Omental fat pad (tissue), 4 donors: ENCODE data around the gene SYCE3. TPM values are rescaled to one million over a fixed set of nuclear protein-coding genes. Genes with fewer than 3 reads are reported as not detected.

ENCODE experiments used
- ATAC-seq: fragments of 150-250 bp; one replicate; pipeline ENCODE4 v1.9.1; 2016; ENCODE audit warnings: mild to moderate bottlenecking, moderate library complexity; ENCODE audit not compliant: low FRiP score
- DNase-seq: peaks from one replicate; pipeline ENCODE4 v3.0.0-alpha.2; 2019; ENCODE audit warnings: low spot score
- total RNA-seq, 4 donors: library from RNA; depleted of rRNA; stranded (reverse); fragments of >200 nt; gene quantifications; one replicate each; pipeline ENCODE4 v1.1.0, GENCODE V29; 2016
- TF ChIP-seq, protein P1 (sequence below), 3 donors: fragments of 450-650 bp; IDR thresholded peaks; one replicate each; pipeline ENCODE4 v1.5.1; 2016 to 2017; ENCODE audit warnings: antibody characterized with exemption in 3 of 3, mild to moderate bottlenecking in 3 of 3, moderate library complexity in 2 of 3

Gene SYCE3
- total RNA-seq, 4 donors from 2014 or later = not detected

DNA sequence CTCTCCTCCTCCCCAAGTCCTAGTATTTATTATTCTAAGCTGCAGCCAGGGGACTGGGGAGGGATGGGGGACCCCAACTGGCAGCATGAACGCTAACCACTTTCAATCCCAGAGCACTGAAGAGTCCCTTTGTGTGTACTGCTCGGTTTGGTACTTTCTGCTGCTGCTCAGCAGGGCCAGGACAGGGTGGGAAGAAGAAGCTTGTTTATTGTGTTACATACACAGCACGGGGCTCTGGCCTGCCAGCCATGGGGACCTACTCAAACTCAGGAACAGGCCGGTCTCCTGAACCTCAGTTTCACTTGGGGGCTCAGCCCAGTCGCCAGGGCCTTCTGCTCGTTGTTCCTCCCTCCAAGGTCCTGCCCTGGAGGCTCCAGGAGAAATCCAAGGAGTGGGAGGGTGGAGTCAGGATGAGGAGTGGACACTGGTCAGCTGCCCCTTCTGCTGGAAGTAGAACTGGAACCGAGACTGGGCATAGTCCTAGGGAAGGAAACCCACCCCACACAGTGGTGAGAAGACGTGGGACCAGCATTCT is 16.1 kb upstream of the SYCE3 start:
- no peak for DNase-seq
- TF ChIP-seq, protein P1, sequence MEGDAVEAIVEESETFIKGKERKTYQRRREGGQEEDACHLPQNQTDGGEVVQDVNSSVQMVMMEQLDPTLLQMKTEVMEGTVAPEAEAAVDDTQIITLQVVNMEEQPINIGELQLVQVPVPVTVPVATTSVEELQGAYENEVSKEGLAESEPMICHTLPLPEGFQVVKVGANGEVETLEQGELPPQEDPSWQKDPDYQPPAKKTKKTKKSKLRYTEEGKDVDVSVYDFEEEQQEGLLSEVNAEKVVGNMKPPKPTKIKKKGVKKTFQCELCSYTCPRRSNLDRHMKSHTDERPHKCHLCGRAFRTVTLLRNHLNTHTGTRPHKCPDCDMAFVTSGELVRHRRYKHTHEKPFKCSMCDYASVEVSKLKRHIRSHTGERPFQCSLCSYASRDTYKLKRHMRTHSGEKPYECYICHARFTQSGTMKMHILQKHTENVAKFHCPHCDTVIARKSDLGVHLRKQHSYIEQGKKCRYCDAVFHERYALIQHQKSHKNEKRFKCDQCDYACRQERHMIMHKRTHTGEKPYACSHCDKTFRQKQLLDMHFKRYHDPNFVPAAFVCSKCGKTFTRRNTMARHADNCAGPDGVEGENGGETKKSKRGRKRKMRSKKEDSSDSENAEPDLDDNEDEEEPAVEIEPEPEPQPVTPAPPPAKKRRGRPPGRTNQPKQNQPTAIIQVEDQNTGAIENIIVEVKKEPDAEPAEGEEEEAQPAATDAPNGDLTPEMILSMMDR (IDR thresholded peaks at IDR 0.05) = no peak
- ATAC-seq = no peak

DNA sequence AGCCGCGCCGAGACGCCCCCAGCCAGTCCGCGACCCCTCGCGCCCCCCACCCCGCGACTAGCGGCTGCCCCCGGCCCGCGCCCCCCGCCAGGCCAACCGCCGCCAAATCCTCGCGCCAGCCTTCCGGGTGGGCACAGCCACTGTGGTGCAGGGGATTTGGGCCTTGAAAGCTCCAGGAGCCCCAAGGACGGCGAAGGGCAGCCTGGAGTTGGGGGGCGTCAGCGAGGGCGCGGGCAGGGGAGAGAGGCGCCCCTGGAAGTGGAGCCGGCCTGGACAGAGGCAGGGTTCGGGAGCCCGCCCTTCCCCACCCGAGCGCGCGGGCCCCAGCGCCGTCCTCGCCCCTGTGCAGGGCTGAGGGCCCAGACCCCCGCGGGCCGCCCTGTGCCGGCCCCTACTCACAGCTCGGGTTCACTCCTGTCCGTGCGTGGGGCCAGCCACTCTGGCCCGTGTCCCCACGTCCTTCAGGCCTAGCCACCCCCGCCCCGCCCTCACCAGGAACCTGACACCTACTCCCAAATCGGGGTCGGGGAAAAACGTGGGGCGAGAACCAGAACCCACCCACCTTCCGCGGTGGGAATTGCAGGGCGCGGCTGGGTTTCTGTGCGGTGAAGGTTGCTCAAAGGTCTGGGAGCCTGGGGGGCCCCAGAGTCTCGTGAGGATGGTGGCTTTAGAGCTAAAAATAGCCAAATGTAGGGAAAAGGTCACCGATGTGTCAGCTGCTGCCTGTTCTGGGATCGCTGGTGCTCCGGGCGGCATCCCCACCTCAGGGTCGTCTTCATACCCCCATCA is 15.5 kb upstream of the SYCE3 start, which contains the start of gene CPT1B:
Gene CPT1B (minus strand): TSS at position 441 of the 789 bp plus-strand sequence. CDS start 512 bp downstream, outside the sequence.
- TF ChIP-seq, protein P1 (IDR thresholded peaks at IDR 0.05) = no peak
- no peak for ATAC-seq
- DNase-seq = no peak

DNA sequence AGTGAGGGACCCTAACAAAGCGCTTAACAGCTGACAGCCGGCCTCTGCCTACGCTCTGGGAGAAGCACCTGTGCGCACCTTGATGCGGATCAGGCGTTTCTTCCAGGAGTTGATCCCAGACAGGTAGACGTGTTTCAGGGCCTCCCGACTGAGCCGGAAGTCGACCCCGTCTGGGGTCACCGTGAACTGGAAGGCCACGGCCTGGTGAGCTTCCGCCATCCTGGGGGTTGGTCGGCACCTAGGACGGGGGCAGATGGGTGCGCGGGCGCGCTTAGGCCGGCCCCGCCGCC is 14.9 kb upstream of the SYCE3 start:
- TF ChIP-seq, protein P1 (IDR thresholded peaks at IDR 0.05) = no peak
- DNase-seq = no peak
- no peak for ATAC-seq

DNA sequence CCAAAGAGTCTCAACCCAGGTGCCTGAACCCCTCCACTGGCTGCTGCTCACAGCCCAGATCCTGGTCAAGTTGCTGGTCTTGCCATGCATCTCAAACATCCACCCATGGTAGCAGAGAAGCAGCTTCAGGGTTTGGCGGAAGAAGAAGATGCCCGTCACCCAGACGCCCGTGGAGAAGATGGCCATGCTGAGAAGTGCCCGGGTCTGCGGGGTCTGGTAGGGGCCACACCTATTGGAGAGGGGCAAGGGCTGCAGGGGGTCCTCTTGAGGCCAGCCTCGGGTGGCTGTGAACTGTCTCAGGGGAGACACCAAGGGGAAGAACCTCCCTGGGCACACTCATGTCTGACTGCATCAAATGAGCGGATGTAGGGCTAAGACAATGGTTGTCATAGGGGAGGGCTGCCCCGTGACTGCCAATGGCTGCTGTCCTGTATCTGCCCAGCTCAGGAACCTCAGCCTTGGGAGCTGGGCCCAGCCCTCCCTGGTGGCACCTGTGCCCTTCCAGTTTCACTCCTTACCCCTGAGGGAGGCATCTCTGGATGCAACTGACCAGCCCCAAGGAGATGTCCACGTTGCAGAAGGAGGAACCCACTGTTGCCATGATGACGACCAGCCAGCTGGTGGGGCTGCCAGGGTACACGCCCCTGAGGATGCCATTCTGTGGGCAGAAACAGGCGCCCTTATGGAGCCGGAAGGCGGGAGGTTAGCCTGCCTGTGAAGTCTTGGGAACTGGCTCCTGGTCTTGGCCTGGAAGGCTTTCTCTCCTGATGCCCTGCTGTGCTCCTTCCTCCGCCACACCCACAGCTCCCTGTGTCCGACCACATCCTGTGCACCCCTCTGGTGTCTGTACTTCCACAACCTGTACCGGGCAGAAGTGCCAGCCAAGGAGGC is 14.3 kb upstream of the SYCE3 start:
- no peak for DNase-seq
- ATAC-seq = no peak

DNA sequence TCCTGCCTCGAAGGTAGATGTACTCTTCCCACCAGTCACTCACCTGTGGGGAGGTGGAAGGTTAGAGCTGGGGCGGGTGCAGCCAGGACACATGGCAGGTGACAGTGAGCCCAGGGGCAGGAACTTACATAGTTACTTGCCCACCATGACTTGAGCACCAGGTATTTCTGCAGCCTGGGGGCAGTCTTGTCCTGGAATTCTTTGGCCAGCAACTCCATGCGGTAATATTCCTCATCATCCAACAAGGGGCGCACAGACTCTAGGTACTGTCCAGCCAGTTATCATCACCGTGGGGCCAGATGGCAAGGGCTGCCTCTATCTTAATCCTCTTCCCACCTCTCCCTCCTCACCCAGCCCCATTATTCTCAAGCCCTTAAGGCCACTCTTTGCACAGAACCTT is 13.4 kb upstream of the SYCE3 start:
- TF ChIP-seq, protein P1 (IDR thresholded peaks at IDR 0.05) = no peak
- no peak for DNase-seq

More for the DNA sequence above, 14.3 kb upstream of the SYCE3 start:
- TF ChIP-seq, protein P1 (IDR thresholded peaks at IDR 0.05) = no peak

DNA sequence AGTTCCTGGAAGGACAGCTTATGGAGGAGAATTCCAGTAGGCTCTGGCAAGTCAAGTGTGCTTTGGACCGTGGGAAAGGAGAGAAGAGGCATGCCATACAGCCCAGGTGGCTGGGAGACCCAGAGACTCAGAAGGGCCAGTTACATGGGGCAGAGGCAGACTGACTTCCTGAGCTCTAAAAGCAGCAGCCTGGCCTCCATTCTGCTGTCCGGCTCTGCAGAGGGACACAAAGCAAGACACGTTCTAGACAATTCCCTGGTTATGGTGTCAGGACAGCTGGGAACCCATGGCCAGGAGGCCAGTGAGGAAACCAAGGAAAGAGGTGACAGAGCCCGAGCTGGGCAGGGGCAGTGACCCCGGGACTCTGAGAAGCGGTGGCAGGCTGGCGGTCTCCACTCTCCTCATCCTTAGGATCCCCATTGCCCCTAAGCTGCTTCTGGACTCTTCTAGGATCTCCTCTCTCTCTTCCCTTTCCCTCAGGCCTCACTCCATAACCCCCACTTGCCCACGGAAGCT is 12.8 kb upstream of the SYCE3 start:
- TF ChIP-seq, protein P1 (IDR thresholded peaks at IDR 0.05) = no peak
- ATAC-seq (no peak), DNase-seq (no peak)

More for the DNA sequence above, 13.4 kb upstream of the SYCE3 start:
- ATAC-seq = no peak
